ENCODE measurements around the gene TFDP3. TPM values are rescaled to one million over a fixed set of nuclear protein-coding genes. Genes with fewer than 3 reads are reported as not detected.

TFDP3 gene
- total and polyA plus RNA-seq, 4 donors, result not detected

DNA sequence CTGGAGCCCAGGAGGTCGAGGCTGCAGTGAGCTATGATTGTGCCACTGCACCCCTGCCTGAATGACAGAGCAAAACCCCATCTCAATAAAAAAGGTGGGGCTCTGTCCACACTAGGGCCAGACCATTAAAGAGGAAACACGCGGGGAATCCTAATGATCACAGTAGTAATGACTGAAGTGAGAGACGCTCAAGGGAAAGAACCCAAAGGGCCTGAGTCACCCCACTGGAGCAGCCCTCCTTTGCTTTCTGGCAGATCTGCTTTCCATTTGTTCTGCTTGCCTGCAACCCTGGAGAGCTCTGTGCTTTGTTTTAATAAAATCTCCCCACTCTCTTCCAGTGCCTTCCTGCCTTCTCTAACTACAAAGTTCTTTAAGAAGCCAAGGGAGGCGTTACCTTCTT is 5.0 kb downstream of the TFDP3 start:
- WGBS, result 84% methylated on average over 5 of the region's 5 CpGs
- TF ChIP-seq YY1 (IDR thresholded peaks at IDR 0.05), result no peak
- no peak for TF ChIP-seq FOXA1 (IDR thresholded peaks at IDR 0.05)
- no peak for TF ChIP-seq RXRA (IDR thresholded peaks at IDR 0.05)
- TF ChIP-seq, protein P1, sequence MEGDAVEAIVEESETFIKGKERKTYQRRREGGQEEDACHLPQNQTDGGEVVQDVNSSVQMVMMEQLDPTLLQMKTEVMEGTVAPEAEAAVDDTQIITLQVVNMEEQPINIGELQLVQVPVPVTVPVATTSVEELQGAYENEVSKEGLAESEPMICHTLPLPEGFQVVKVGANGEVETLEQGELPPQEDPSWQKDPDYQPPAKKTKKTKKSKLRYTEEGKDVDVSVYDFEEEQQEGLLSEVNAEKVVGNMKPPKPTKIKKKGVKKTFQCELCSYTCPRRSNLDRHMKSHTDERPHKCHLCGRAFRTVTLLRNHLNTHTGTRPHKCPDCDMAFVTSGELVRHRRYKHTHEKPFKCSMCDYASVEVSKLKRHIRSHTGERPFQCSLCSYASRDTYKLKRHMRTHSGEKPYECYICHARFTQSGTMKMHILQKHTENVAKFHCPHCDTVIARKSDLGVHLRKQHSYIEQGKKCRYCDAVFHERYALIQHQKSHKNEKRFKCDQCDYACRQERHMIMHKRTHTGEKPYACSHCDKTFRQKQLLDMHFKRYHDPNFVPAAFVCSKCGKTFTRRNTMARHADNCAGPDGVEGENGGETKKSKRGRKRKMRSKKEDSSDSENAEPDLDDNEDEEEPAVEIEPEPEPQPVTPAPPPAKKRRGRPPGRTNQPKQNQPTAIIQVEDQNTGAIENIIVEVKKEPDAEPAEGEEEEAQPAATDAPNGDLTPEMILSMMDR (IDR thresholded peaks at IDR 0.05; ENCODE audit: low read depth, low read length, missing input control), result no peak
- no peak for TF ChIP-seq JUND (IDR thresholded peaks at IDR 0.05)
- TF ChIP-seq HNF4G (IDR thresholded peaks at IDR 0.05), result no peak
- TF ChIP-seq RAD21 (IDR thresholded peaks at IDR 0.05), result no peak
- TF ChIP-seq FOXA2 (IDR thresholded peaks at IDR 0.05), result no peak
- no peak for TF ChIP-seq TAF1 (conservative IDR thresholded peaks at IDR 0.05)
- no peak for TF ChIP-seq EGR1 (IDR thresholded peaks at IDR 0.05; ENCODE audit: low read depth in 2 of 2)
- TF ChIP-seq SP1 (IDR thresholded peaks at IDR 0.05), result no peak
- TF ChIP-seq ZBTB33 (IDR thresholded peaks at IDR 0.05), result no peak
- TF ChIP-seq, protein P2, sequence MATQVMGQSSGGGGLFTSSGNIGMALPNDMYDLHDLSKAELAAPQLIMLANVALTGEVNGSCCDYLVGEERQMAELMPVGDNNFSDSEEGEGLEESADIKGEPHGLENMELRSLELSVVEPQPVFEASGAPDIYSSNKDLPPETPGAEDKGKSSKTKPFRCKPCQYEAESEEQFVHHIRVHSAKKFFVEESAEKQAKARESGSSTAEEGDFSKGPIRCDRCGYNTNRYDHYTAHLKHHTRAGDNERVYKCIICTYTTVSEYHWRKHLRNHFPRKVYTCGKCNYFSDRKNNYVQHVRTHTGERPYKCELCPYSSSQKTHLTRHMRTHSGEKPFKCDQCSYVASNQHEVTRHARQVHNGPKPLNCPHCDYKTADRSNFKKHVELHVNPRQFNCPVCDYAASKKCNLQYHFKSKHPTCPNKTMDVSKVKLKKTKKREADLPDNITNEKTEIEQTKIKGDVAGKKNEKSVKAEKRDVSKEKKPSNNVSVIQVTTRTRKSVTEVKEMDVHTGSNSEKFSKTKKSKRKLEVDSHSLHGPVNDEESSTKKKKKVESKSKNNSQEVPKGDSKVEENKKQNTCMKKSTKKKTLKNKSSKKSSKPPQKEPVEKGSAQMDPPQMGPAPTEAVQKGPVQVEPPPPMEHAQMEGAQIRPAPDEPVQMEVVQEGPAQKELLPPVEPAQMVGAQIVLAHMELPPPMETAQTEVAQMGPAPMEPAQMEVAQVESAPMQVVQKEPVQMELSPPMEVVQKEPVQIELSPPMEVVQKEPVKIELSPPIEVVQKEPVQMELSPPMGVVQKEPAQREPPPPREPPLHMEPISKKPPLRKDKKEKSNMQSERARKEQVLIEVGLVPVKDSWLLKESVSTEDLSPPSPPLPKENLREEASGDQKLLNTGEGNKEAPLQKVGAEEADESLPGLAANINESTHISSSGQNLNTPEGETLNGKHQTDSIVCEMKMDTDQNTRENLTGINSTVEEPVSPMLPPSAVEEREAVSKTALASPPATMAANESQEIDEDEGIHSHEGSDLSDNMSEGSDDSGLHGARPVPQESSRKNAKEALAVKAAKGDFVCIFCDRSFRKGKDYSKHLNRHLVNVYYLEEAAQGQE (IDR thresholded peaks at IDR 0.05), result no peak
- TF ChIP-seq NR2F2 (IDR thresholded peaks at IDR 0.05), result no peak
- TF ChIP-seq HNF4A (conservative IDR thresholded peaks at IDR 0.05), result no peak
- no peak for TF ChIP-seq ATF3 (IDR thresholded peaks at IDR 0.05)
- Histone ChIP-seq H3K4me3 (ENCODE audit: low read depth in 1 of 3, low read length in 3 of 3) (no peak overlapping the region), H3K36me3 (ENCODE audit: control insufficient read depth in 4 of 4, insufficient read depth in 3 of 4, low read depth in 1 of 4, low read length in 3 of 4) (no peaks in the 10 kb centered on the region), H3K9ac (ENCODE audit: low read depth in 1 of 2, low read length in 2 of 2) (no peak overlapping the region), H3K27me3 (ENCODE audit: control insufficient read depth in 4 of 4, insufficient read depth in 4 of 4, low read length in 3 of 4) (peaks cover 0 to 2% (median 0%) of the 10 kb centered on the region in 4 donors), H3K27ac (ENCODE audit: low read depth in 1 of 2, low read length in 2 of 2) (no peak overlapping the region), H3K4me1 (ENCODE audit: control insufficient read depth in 4 of 4, insufficient read depth in 4 of 4, low read length in 3 of 4) (no peaks in the 10 kb centered on the region), H3K9me3 (ENCODE audit: control insufficient read depth in 4 of 4, low read length in 3 of 4) (no peaks in the 10 kb centered on the region)
- no peak for DNase-seq (ENCODE audit: low spot score)

DNA sequence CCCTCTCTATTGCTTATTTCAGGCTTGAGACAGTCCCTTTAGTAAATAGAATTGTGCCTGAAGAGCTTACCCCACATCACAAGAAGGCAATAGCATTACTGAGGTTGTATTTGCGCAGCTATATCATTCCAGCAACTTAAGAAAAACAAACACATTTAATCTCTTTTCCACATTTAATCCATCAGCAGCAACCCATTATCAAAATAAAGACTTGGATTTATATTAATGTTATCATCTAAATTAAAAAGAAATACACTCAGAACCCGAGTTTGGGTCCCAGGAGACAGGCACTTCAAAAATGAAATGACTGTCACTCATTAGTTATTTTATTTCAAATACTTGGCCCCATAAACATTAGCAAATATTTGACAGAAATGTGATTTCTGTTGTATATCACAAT is 10.4 kb downstream of the TFDP3 start:
- H3K9ac ChIP-seq (ENCODE audit: low read depth in 1 of 2, low read length in 2 of 2), result no peak overlapping the region
- no peak overlapping the region for H3K27ac ChIP-seq (ENCODE audit: low read depth in 1 of 2, low read length in 2 of 2)
- no peaks in the 10 kb centered on the region for H3K9me3 ChIP-seq (ENCODE audit: control insufficient read depth in 4 of 4, low read length in 3 of 4)
- H3K36me3 ChIP-seq (ENCODE audit: control insufficient read depth in 4 of 4, insufficient read depth in 3 of 4, low read depth in 1 of 4, low read length in 3 of 4), result no peaks in the 10 kb centered on the region
- no peak overlapping the region for H3K4me3 ChIP-seq (ENCODE audit: low read depth in 1 of 3, low read length in 3 of 3)
- H3K4me1 ChIP-seq (ENCODE audit: control insufficient read depth in 4 of 4, insufficient read depth in 4 of 4, low read length in 3 of 4), result no peaks in the 10 kb centered on the region
- no peak for DNase-seq (ENCODE audit: low spot score)
- WGBS, result 82% methylated on average over 2 of the region's 2 CpGs
- H3K27me3 ChIP-seq (ENCODE audit: control insufficient read depth in 4 of 4, insufficient read depth in 4 of 4, low read length in 3 of 4), result no peaks in the 10 kb centered on the region
- TF ChIP-seq YY1 (IDR thresholded peaks at IDR 0.05), result no peak
- no peak for TF ChIP-seq GABPA (IDR thresholded peaks at IDR 0.05 in 1 of 2, conservative IDR thresholded peaks at IDR 0.05 in 1 of 2)
- TF ChIP-seq, protein P3, sequence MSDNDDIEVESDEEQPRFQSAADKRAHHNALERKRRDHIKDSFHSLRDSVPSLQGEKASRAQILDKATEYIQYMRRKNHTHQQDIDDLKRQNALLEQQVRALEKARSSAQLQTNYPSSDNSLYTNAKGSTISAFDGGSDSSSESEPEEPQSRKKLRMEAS (IDR thresholded peaks at IDR 0.05), result no peak
- no peak for TF ChIP-seq FOXA1 (IDR thresholded peaks at IDR 0.05)
- no peak for TF ChIP-seq RAD21 (IDR thresholded peaks at IDR 0.05)
- TF ChIP-seq HNF4A (conservative IDR thresholded peaks at IDR 0.05), result no peak
- TF ChIP-seq HNF4G (IDR thresholded peaks at IDR 0.05), result no peak
- TF ChIP-seq, protein P2 (IDR thresholded peaks at IDR 0.05), result no peak
- TF ChIP-seq FOXA2 (IDR thresholded peaks at IDR 0.05), result no peak
- no peak for TF ChIP-seq ZBTB33 (IDR thresholded peaks at IDR 0.05)
- no peak for TF ChIP-seq TAF1 (conservative IDR thresholded peaks at IDR 0.05)
- TF ChIP-seq RXRA (IDR thresholded peaks at IDR 0.05), result no peak
- TF ChIP-seq EGR1 (IDR thresholded peaks at IDR 0.05; ENCODE audit: low read depth in 2 of 2), result no peak
- no peak for TF ChIP-seq ATF3 (IDR thresholded peaks at IDR 0.05)
